ENCODE measurements around the gene XDH. TPM values are rescaled to one million over a fixed set of nuclear protein-coding genes. Genes with fewer than 3 reads are reported as not detected.

Gene XDH
- total RNA-seq, 1 experiment from 2014 or later, result 7.7 TPM

DNA sequence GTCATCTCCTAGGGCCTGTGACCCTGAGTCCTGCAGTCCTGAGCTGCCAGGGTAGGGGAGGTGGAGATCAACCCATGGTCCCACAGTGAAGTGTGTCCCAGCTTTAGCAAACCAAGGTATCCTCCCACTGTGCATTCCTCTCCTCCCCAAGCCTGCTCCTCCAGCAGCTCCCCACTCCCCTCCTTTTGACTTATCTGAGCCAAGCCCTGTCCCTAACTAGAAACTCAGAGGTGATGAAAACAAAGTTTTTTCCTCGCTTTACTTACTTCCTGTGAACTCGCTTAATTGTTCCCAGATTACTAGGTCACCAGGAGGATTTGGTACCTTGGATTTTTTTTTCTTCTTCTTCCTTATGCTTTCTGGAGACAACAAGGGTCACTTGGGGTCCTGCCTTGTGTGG lies 99.8 kb downstream of the XDH start:
- CTCF ChIA-PET, result no interaction called here

DNA sequence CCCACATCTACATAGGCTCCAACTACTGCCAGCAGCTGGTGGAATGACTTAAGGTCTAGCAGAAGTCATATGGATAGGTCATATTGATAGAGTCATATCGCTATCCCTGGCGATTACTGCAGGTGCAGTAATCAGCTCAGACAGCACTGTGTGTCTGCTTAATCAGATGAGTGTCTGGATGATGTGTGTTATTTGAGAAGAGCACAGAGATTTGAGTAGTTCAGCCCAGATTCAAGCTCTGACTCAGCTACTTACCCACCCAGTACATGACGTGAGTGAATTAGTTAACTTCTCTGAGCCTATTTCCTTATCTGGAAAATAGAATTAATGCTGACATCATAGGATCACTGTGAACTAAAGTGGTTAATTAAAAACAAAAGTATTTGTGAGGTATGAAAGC lies 101.6 kb downstream of the XDH start:
- Histone ChIP-seq H3K36me3 (ENCODE audit: low read depth) (no peaks in the 10 kb centered on the region), H3K4me2 (no peak overlapping the region), H3F3A (ENCODE audit: insufficient read depth, low read depth) (no peaks in the 10 kb centered on the region), H3K79me2 (ENCODE audit: low read depth) (no peaks in the 10 kb centered on the region), H3K27ac (no peak overlapping the region), H3K4me1 (replicated peaks; ENCODE audit: insufficient read depth) (no peaks in the 10 kb centered on the region), H4K20me1 (ENCODE audit: insufficient read depth) (no peaks in the 10 kb centered on the region), H2AFZ (no peak overlapping the region), H3K27me3 (ENCODE audit: insufficient read depth, low read depth) (no peaks in the 10 kb centered on the region), H3K9me3 (ENCODE audit: insufficient read depth, low read depth) (peaks cover 24% of the 10 kb centered on the region), H3K4me3 (no peak overlapping the region), H3K9me2 (ENCODE audit: insufficient read depth) (no peaks in the 10 kb centered on the region)
- ChIA-PET POLR2A (ENCODE audit: unreplicated experiment) (interaction anchor here (0.6 kb wide), 1 partner anchor 84 kb away, joined by 3 read pairs; no protein-coding TSS in a partner anchor), CTCF (no interaction called here)
- BruUV-seq (replicated peaks), result no TSS peak
- DNase-seq, result no peak
- intact Hi-C loops (cut with micrococcal nuclease; ENCODE audit: unreplicated experiment), result no loop called here
- TF ChIP-seq EZH2 (IDR thresholded peaks at IDR 0.05; ENCODE audit: low read depth), result no peak
- TF ChIP-seq, protein P1, sequence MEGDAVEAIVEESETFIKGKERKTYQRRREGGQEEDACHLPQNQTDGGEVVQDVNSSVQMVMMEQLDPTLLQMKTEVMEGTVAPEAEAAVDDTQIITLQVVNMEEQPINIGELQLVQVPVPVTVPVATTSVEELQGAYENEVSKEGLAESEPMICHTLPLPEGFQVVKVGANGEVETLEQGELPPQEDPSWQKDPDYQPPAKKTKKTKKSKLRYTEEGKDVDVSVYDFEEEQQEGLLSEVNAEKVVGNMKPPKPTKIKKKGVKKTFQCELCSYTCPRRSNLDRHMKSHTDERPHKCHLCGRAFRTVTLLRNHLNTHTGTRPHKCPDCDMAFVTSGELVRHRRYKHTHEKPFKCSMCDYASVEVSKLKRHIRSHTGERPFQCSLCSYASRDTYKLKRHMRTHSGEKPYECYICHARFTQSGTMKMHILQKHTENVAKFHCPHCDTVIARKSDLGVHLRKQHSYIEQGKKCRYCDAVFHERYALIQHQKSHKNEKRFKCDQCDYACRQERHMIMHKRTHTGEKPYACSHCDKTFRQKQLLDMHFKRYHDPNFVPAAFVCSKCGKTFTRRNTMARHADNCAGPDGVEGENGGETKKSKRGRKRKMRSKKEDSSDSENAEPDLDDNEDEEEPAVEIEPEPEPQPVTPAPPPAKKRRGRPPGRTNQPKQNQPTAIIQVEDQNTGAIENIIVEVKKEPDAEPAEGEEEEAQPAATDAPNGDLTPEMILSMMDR (conservative IDR thresholded peaks at IDR 0.05), result no peak

More for the DNA sequence above, 99.8 kb downstream of the XDH start:
- H3K36me3 ChIP-seq (ENCODE audit: low read depth), result no peaks in the 10 kb centered on the region
- H3K9me3 ChIP-seq (ENCODE audit: insufficient read depth, low read depth), result peaks cover 24% of the 10 kb centered on the region
- H3F3A ChIP-seq (ENCODE audit: insufficient read depth, low read depth), result no peaks in the 10 kb centered on the region
- intact Hi-C loops (cut with micrococcal nuclease; ENCODE audit: unreplicated experiment), result no loop called here
- H3K27ac ChIP-seq, result no peak overlapping the region
- H3K79me2 ChIP-seq (ENCODE audit: low read depth), result no peaks in the 10 kb centered on the region
- H3K4me3 ChIP-seq, result no peak overlapping the region
- TF ChIP-seq, protein P1 (conservative IDR thresholded peaks at IDR 0.05), result no peak
- no peak for TF ChIP-seq EZH2 (IDR thresholded peaks at IDR 0.05; ENCODE audit: low read depth)
- no TSS peak for BruUV-seq (replicated peaks)
- POLR2A ChIA-PET (ENCODE audit: unreplicated experiment), result no interaction called here
- no peak for DNase-seq
- H2AFZ ChIP-seq, result no peak overlapping the region
- no peaks in the 10 kb centered on the region for H3K9me2 ChIP-seq (ENCODE audit: insufficient read depth)
- H4K20me1 ChIP-seq (ENCODE audit: insufficient read depth), result no peaks in the 10 kb centered on the region
- H3K4me2 ChIP-seq, result no peak overlapping the region
- H3K27me3 ChIP-seq (ENCODE audit: insufficient read depth, low read depth), result no peaks in the 10 kb centered on the region
- no peaks in the 10 kb centered on the region for H3K4me1 ChIP-seq (replicated peaks; ENCODE audit: insufficient read depth)

DNA sequence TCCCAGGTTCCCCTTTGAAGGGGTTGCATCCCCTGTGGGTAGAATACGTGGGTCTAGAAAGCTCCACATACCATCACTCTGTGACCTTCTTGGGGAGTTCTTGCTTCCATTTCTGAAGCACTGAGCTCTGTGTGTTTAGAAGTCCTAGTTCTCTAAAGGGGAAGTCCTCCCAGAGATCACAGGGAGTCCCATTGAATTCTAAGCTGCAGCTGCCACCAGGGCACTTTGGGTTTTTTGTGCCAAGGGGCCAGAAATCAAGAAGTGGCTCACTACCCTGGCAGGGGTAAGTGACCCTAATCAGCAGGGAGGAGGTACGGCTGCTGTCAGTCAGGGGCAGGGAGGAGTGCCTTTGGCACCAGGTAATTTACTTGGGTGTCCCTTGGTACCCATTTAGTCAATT lies 109.7 kb downstream of the XDH start:
- Histone ChIP-seq H3K79me2 (ENCODE audit: low read depth) (no peaks in the 10 kb centered on the region), H3K9me3 (ENCODE audit: insufficient read depth, low read depth) (peaks cover 8% of the 10 kb centered on the region), H3K4me1 (replicated peaks; ENCODE audit: insufficient read depth) (no peaks in the 10 kb centered on the region), H3K4me2 (no peak overlapping the region), H3K9me2 (ENCODE audit: insufficient read depth) (no peaks in the 10 kb centered on the region), H3F3A (ENCODE audit: insufficient read depth, low read depth) (no peaks in the 10 kb centered on the region), H3K27me3 (ENCODE audit: insufficient read depth, low read depth) (no peaks in the 10 kb centered on the region), H3K4me3 (no peak overlapping the region), H3K36me3 (ENCODE audit: low read depth) (no peaks in the 10 kb centered on the region), H4K20me1 (ENCODE audit: insufficient read depth) (no peaks in the 10 kb centered on the region), H3K27ac (no peak overlapping the region), H2AFZ (no peak overlapping the region)
- no peak for DNase-seq
- no TSS peak for BruUV-seq (replicated peaks)
- TF ChIP-seq, protein P1 (conservative IDR thresholded peaks at IDR 0.05), result no peak
- TF ChIP-seq EZH2 (IDR thresholded peaks at IDR 0.05; ENCODE audit: low read depth), result no peak
- intact Hi-C loops (cut with micrococcal nuclease; ENCODE audit: unreplicated experiment), result no loop called here
- ChIA-PET POLR2A (ENCODE audit: unreplicated experiment) (no interaction called here), CTCF (no interaction called here)
